ENCODE measurements around the gene GRIK3.

Gene GRIK3

GRCh38 chr1:37017720-37018119 lies 16.6 kb downstream of the GRIK3 start:
- H3K4me1 ChIP-seq (ENCODE audit: control insufficient read depth, low read depth, low read length) = no peaks in the 10 kb centered on the region
- no peak overlapping the region for H2BK120ac ChIP-seq (ENCODE audit: low read depth, low read length)
- no peak overlapping the region for H3K4me3 ChIP-seq (ENCODE audit: low read length)
- no peak overlapping the region for H3K4me2 ChIP-seq (ENCODE audit: low read length)
- no peaks in the 10 kb centered on the region for H3K27me3 ChIP-seq (ENCODE audit: insufficient read depth, low read length, poor library complexity)
- H3K79me2 ChIP-seq (ENCODE audit: control insufficient read depth, insufficient read depth, low read length) = no peaks in the 10 kb centered on the region
- WGBS (ENCODE audit: extremely low coverage, insufficient coverage, low lambda C conversion rate) = no CpG with 5 or more reads among the region's 4 CpGs
- no peak for DNase-seq
- no peak overlapping the region for H3K56ac ChIP-seq (ENCODE audit: low read length)
- no peak overlapping the region for H3K23ac ChIP-seq (ENCODE audit: low read length)
- no peak overlapping the region for H2AK5ac ChIP-seq (ENCODE audit: low read length)
- no peak overlapping the region for H4K5ac ChIP-seq (ENCODE audit: low read length)
- H3K4ac ChIP-seq (ENCODE audit: low read depth, low read length) = no peak overlapping the region
- H3K36me3 ChIP-seq (ENCODE audit: control insufficient read depth, insufficient read depth, low read length) = no peaks in the 10 kb centered on the region
- H2BK5ac ChIP-seq (ENCODE audit: low read length) = no peak overlapping the region
- H3K9ac ChIP-seq (ENCODE audit: low read length) = no peak overlapping the region
- H3K79me1 ChIP-seq (ENCODE audit: low read length) = no peaks in the 10 kb centered on the region
- H3K18ac ChIP-seq (ENCODE audit: low read length) = no peak overlapping the region
- H3K27ac ChIP-seq (ENCODE audit: low read depth, low read length) = no peak overlapping the region
- no peak overlapping the region for H2BK15ac ChIP-seq (replicated peaks; ENCODE audit: low read depth)
- H4K8ac ChIP-seq (ENCODE audit: low read depth, low read length) = no peak overlapping the region

- Histone ChIP-seq H3K79me1 (ENCODE audit: low read length) (no peaks in the 10 kb centered on the region), H4K8ac (ENCODE audit: low read depth, low read length) (no peak overlapping the region), H3K4me1 (ENCODE audit: control insufficient read depth, low read depth, low read length) (no peaks in the 10 kb centered on the region), H2BK120ac (ENCODE audit: low read depth, low read length) (no peak overlapping the region), H3K27ac (ENCODE audit: low read depth, low read length) (no peak overlapping the region), H2BK5ac (ENCODE audit: low read length) (no peak overlapping the region), H3K18ac (ENCODE audit: low read length) (no peak overlapping the region), H3K4me2 (ENCODE audit: low read length) (no peak overlapping the region), H3K4me3 (ENCODE audit: low read length) (no peak overlapping the region), H3K27me3 (ENCODE audit: insufficient read depth, low read length, poor library complexity) (no peaks in the 10 kb centered on the region), H2BK15ac (replicated peaks; ENCODE audit: low read depth) (no peak overlapping the region), H3K9ac (ENCODE audit: low read length) (no peak overlapping the region), H3K23ac (ENCODE audit: low read length) (no peak overlapping the region), H3K79me2 (ENCODE audit: control insufficient read depth, insufficient read depth, low read length) (no peaks in the 10 kb centered on the region), H4K5ac (ENCODE audit: low read length) (no peak overlapping the region), H3K36me3 (ENCODE audit: control insufficient read depth, insufficient read depth, low read length) (no peaks in the 10 kb centered on the region), H3K56ac (ENCODE audit: low read length) (no peak overlapping the region), H3K4ac (ENCODE audit: low read depth, low read length) (no peak overlapping the region), H2AK5ac (ENCODE audit: low read length) (no peak overlapping the region)
- DNase-seq = peak; percentile 91
Measured at GRCh38 chr1:37016121-37016520, 18.2 kb downstream of the GRIK3 start.

GRCh38 chr1:37015713-37016112 lies 18.6 kb downstream of the GRIK3 start:
- Histone ChIP-seq H3K79me2 (ENCODE audit: control insufficient read depth, insufficient read depth, low read length) (no peaks in the 10 kb centered on the region), H3K79me1 (ENCODE audit: low read length) (no peaks in the 10 kb centered on the region), H3K27me3 (ENCODE audit: insufficient read depth, low read length, poor library complexity) (no peaks in the 10 kb centered on the region), H2BK5ac (ENCODE audit: low read length) (peak overlapping the region; percentile 50), H3K4me1 (ENCODE audit: control insufficient read depth, low read depth, low read length) (no peaks in the 10 kb centered on the region), H2AK5ac (ENCODE audit: low read length) (peak overlapping the region; percentile 85), H3K18ac (ENCODE audit: low read length) (peak overlapping the region; percentile 4), H4K5ac (ENCODE audit: low read length) (no peak overlapping the region), H2BK120ac (ENCODE audit: low read depth, low read length) (no peak overlapping the region), H3K36me3 (ENCODE audit: control insufficient read depth, insufficient read depth, low read length) (no peaks in the 10 kb centered on the region), H4K8ac (ENCODE audit: low read depth, low read length) (no peak overlapping the region), H2BK15ac (replicated peaks; ENCODE audit: low read depth) (no peak overlapping the region), H3K4me3 (ENCODE audit: low read length) (no peak overlapping the region), H3K9ac (ENCODE audit: low read length) (no peak overlapping the region), H3K23ac (ENCODE audit: low read length) (no peak overlapping the region), H3K56ac (ENCODE audit: low read length) (peak overlapping the region; percentile 64), H3K4me2 (ENCODE audit: low read length) (no peak overlapping the region), H3K27ac (ENCODE audit: low read depth, low read length) (peak overlapping the region; percentile 74), H3K4ac (ENCODE audit: low read depth, low read length) (no peak overlapping the region)
- DNase-seq = no peak
- no CpG with 5 or more reads among the region's 7 CpGs for WGBS (ENCODE audit: extremely low coverage, insufficient coverage, low lambda C conversion rate)

GRCh38 chr1:37012226-37012625 lies 22.1 kb downstream of the GRIK3 start:
- H3K4me1 ChIP-seq (ENCODE audit: control insufficient read depth, low read depth, low read length) = no peaks in the 10 kb centered on the region
- H3K4ac ChIP-seq (ENCODE audit: low read depth, low read length) = no peak overlapping the region
- no peak overlapping the region for H3K56ac ChIP-seq (ENCODE audit: low read length)
- H3K27me3 ChIP-seq (ENCODE audit: insufficient read depth, low read length, poor library complexity) = no peaks in the 10 kb centered on the region
- no peaks in the 10 kb centered on the region for H3K79me2 ChIP-seq (ENCODE audit: control insufficient read depth, insufficient read depth, low read length)
- H3K18ac ChIP-seq (ENCODE audit: low read length) = no peak overlapping the region
- H3K23ac ChIP-seq (ENCODE audit: low read length) = no peak overlapping the region
- H3K36me3 ChIP-seq (ENCODE audit: control insufficient read depth, insufficient read depth, low read length) = no peaks in the 10 kb centered on the region
- no peak overlapping the region for H2AK5ac ChIP-seq (ENCODE audit: low read length)
- H4K8ac ChIP-seq (ENCODE audit: low read depth, low read length) = no peak overlapping the region
- H3K27ac ChIP-seq (ENCODE audit: low read depth, low read length) = no peak overlapping the region
- DNase-seq = no peak
- no peak overlapping the region for H2BK5ac ChIP-seq (ENCODE audit: low read length)
- no peaks in the 10 kb centered on the region for H3K79me1 ChIP-seq (ENCODE audit: low read length)
- H3K4me3 ChIP-seq (ENCODE audit: low read length) = no peak overlapping the region
- no peak overlapping the region for H3K4me2 ChIP-seq (ENCODE audit: low read length)
- no peak overlapping the region for H3K9ac ChIP-seq (ENCODE audit: low read length)
- no peak overlapping the region for H4K5ac ChIP-seq (ENCODE audit: low read length)
- no peak overlapping the region for H2BK120ac ChIP-seq (ENCODE audit: low read depth, low read length)
- no peak overlapping the region for H2BK15ac ChIP-seq (replicated peaks; ENCODE audit: low read depth)
- WGBS (ENCODE audit: extremely low coverage, insufficient coverage, low lambda C conversion rate) = no CpG with 5 or more reads among the region's 6 CpGs

GRCh38 chr1:37010011-37010410 lies 24.3 kb downstream of the GRIK3 start:
- Histone ChIP-seq H2BK15ac (replicated peaks; ENCODE audit: low read depth) (no peak overlapping the region), H3K79me2 (ENCODE audit: control insufficient read depth, insufficient read depth, low read length) (no peaks in the 10 kb centered on the region), H3K9ac (ENCODE audit: low read length) (no peak overlapping the region), H3K56ac (ENCODE audit: low read length) (no peak overlapping the region), H3K4me1 (ENCODE audit: control insufficient read depth, low read depth, low read length) (no peaks in the 10 kb centered on the region), H2BK5ac (ENCODE audit: low read length) (no peak overlapping the region), H3K27me3 (ENCODE audit: insufficient read depth, low read length, poor library complexity) (no peaks in the 10 kb centered on the region), H4K5ac (ENCODE audit: low read length) (no peak overlapping the region), H3K18ac (ENCODE audit: low read length) (no peak overlapping the region), H4K8ac (ENCODE audit: low read depth, low read length) (no peak overlapping the region), H3K4ac (ENCODE audit: low read depth, low read length) (no peak overlapping the region), H3K23ac (ENCODE audit: low read length) (no peak overlapping the region), H2BK120ac (ENCODE audit: low read depth, low read length) (no peak overlapping the region), H3K27ac (ENCODE audit: low read depth, low read length) (no peak overlapping the region), H3K4me2 (ENCODE audit: low read length) (no peak overlapping the region), H2AK5ac (ENCODE audit: low read length) (no peak overlapping the region), H3K36me3 (ENCODE audit: control insufficient read depth, insufficient read depth, low read length) (no peaks in the 10 kb centered on the region), H3K79me1 (ENCODE audit: low read length) (no peaks in the 10 kb centered on the region), H3K4me3 (ENCODE audit: low read length) (no peak overlapping the region)
- no peak for DNase-seq
- WGBS (ENCODE audit: extremely low coverage, insufficient coverage, low lambda C conversion rate) = no CpG with 5 or more reads among the region's 4 CpGs

- Histone ChIP-seq H3K79me1 (ENCODE audit: low read length) (no peaks in the 10 kb centered on the region), H2AK5ac (ENCODE audit: low read length) (no peak overlapping the region), H3K36me3 (ENCODE audit: control insufficient read depth, insufficient read depth, low read length) (no peaks in the 10 kb centered on the region), H2BK120ac (ENCODE audit: low read depth, low read length) (no peak overlapping the region), H3K79me2 (ENCODE audit: control insufficient read depth, insufficient read depth, low read length) (no peaks in the 10 kb centered on the region), H3K27me3 (ENCODE audit: insufficient read depth, low read length, poor library complexity) (no peaks in the 10 kb centered on the region), H3K4me2 (ENCODE audit: low read length) (no peak overlapping the region), H3K4me1 (ENCODE audit: control insufficient read depth, low read depth, low read length) (peaks cover under 1% of the 10 kb centered on the region), H3K4me3 (ENCODE audit: low read length) (no peak overlapping the region), H3K56ac (ENCODE audit: low read length) (no peak overlapping the region), H3K23ac (ENCODE audit: low read length) (no peak overlapping the region), H4K8ac (ENCODE audit: low read depth, low read length) (no peak overlapping the region), H3K18ac (ENCODE audit: low read length) (no peak overlapping the region), H4K5ac (ENCODE audit: low read length) (no peak overlapping the region), H2BK15ac (replicated peaks; ENCODE audit: low read depth) (no peak overlapping the region), H3K4ac (ENCODE audit: low read depth, low read length) (no peak overlapping the region), H3K9ac (ENCODE audit: low read length) (no peak overlapping the region), H3K27ac (ENCODE audit: low read depth, low read length) (no peak overlapping the region), H2BK5ac (ENCODE audit: low read length) (no peak overlapping the region)
- no CpG with 5 or more reads among the region's 5 CpGs for WGBS (ENCODE audit: extremely low coverage, insufficient coverage, low lambda C conversion rate)
- no peak for DNase-seq
Measured at GRCh38 chr1:37009521-37009920, 24.8 kb downstream of the GRIK3 start.

Data from mesendoderm (in vitro differentiated cells).